Prostate gland (tissue), 2 donors: Measurements from ENCODE around the gene HBS1L.

ENCODE experiments used
- POLR2A ChIP-seq: fragments of 450-650 bp; IDR thresholded peaks from one replicate; pipeline ENCODE4 v1.6.1; 2016; ENCODE audit warnings: antibody characterized with exemption, mild to moderate bottlenecking
- TF ChIP-seq, protein P1 (sequence below), 4 experiments: fragments of 200-600 bp in 2 of 4; fragments of 450-650 bp in 2 of 4; sonication (generic) in 2 of 4; IDR thresholded peaks; 1 replicate in 3 of 4; 2 replicates in 1 of 4; pipeline ENCODE4 v1.5.1; 2016 to 2019; ENCODE audit warnings: antibody characterized with exemption in 4 of 4, mild to moderate bottlenecking in 2 of 4, moderate library complexity in 2 of 4

DNA sequence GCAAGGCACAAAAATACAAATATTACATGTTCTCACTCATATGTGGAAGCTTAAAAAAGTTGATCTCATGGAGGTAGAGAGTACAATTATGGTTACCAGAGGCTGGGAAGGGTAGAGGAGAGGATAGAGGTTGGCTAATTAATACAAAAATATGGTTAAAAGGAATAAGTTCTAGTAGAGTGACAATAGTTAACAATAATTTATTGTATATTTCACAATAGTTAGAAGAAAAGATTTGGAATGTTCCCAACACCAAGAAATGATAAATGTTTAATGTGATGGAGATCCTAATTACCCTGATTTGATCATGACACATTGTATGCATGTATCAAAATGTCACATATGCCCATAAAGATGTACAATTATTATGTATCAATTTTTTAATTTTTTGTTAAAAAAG is 106.5 kb downstream of the HBS1L start:
- no peak for TF ChIP-seq POLR2A
- TF ChIP-seq, protein P1, sequence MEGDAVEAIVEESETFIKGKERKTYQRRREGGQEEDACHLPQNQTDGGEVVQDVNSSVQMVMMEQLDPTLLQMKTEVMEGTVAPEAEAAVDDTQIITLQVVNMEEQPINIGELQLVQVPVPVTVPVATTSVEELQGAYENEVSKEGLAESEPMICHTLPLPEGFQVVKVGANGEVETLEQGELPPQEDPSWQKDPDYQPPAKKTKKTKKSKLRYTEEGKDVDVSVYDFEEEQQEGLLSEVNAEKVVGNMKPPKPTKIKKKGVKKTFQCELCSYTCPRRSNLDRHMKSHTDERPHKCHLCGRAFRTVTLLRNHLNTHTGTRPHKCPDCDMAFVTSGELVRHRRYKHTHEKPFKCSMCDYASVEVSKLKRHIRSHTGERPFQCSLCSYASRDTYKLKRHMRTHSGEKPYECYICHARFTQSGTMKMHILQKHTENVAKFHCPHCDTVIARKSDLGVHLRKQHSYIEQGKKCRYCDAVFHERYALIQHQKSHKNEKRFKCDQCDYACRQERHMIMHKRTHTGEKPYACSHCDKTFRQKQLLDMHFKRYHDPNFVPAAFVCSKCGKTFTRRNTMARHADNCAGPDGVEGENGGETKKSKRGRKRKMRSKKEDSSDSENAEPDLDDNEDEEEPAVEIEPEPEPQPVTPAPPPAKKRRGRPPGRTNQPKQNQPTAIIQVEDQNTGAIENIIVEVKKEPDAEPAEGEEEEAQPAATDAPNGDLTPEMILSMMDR (IDR thresholded peaks at IDR 0.05) = no peak
